ENCODE data around the gene TTC34. TPM values are rescaled to one million over a fixed set of nuclear protein-coding genes. Genes with fewer than 3 reads are reported as not detected.

The TTC34 gene
- total and polyA plus RNA-seq, 10 of the 15 experiments (the other 5 are each of a cell fraction or from before 2014, with no cell fraction given), result 0.03 to 0.49 (median 0.05) TPM; not detected in 2

GRCh38 chr1:2591233-2591580 is 210.3 kb downstream of the TTC34 start:
- ChIA-PET POLR2A (no interaction called here), SMC1A (ENCODE audit: uncharacterized antibody, unreplicated experiment) (no interaction called here), RAD21 (ENCODE audit: unreplicated experiment) (no interaction called here), CTCF (no interaction called here)
- Histone ChIP-seq H3K9ac (ENCODE audit: control insufficient read depth, insufficient read depth, low read length) (no peak overlapping the region), H3K9me3 (replicated peaks; ENCODE audit: control insufficient read depth, insufficient read depth, low read length) (no peaks in the 10 kb centered on the region), H3K27me3 (replicated peaks in 1 of 2; ENCODE audit: control insufficient read depth in 2 of 2, insufficient read depth in 2 of 2, low read length in 1 of 2) (no peaks in the 10 kb centered on the region), H4K20me1 (ENCODE audit: control insufficient read depth, insufficient read depth) (no peaks in the 10 kb centered on the region), H3K36me3 (ENCODE audit: control insufficient read depth in 2 of 2, insufficient read depth in 2 of 2, low read length in 1 of 2) (no peaks in the 10 kb centered on the region), H2AFZ (ENCODE audit: control insufficient read depth, low read depth, low read length) (no peak overlapping the region), H3K27ac (ENCODE audit: control insufficient read depth, insufficient read depth) (no peak overlapping the region), H3K4me3 (no peak overlapping the region), H3K4me1 (ENCODE audit: control insufficient read depth, insufficient read depth, low read length) (peaks cover 4% of the 10 kb centered on the region; the same call in 1 of the 2 replicates), H3K4me2 (ENCODE audit: control insufficient read depth, insufficient read depth) (no peak overlapping the region), H3K79me2 (ENCODE audit: control insufficient read depth, insufficient read depth, low read length) (no peaks in the 10 kb centered on the region)
- intact Hi-C loops (cut with micrococcal nuclease; ENCODE audit: unreplicated experiment), result no loop called here
- in situ Hi-C loops (cut with MboI), result no loop called here
- FAIRE-seq (no peak), ATAC-seq (no peak), DNase-seq (ENCODE audit: low read depth, low spot score) (no peak)
- no TSS peak for BruUV-seq (replicated peaks)
- WGBS (ENCODE audit: insufficient coverage, insufficient replicate concordance, low lambda C conversion rate, missing lambda C conversion rate), result 71% methylated on average over 5 of the region's 5 CpGs
- TF ChIP-seq PBX3 (IDR thresholded peaks at IDR 0.05; ENCODE audit: insufficient replicate concordance, low read depth, low read length), result no peak
- no peak for TF ChIP-seq NR2C1 (IDR thresholded peaks at IDR 0.05)
- no peak for TF ChIP-seq MEF2B (IDR thresholded peaks at IDR 0.05; ENCODE audit: partially characterized antibody, poor library complexity, severe bottlenecking)
- no peak for TF ChIP-seq FOXM1 (IDR thresholded peaks at IDR 0.05; ENCODE audit: low read depth, low read length)
- no peak for TF ChIP-seq BACH1 (IDR thresholded peaks at IDR 0.05; ENCODE audit: borderline replicate concordance)

All from GM12878 (cell line).